Activated naive CD8-positive, alpha-beta T cell (primary cell): ENCODE measurements around the gene FKBP2.

ENCODE experiments used
- H3K27ac Mint-ChIP-seq: one replicate; pipeline ENCODE4 v1.8.0; 2021; ENCODE audit warnings: mixed read lengths
- H3K27me3 Mint-ChIP-seq: one replicate; pipeline ENCODE4 v1.8.0; 2021; ENCODE audit warnings: mixed read lengths
- H3K36me3 Mint-ChIP-seq: one replicate; pipeline ENCODE4 v1.8.0; 2021; ENCODE audit warnings: mixed read lengths
- H3K4me1 Mint-ChIP-seq: one replicate; pipeline ENCODE4 v1.8.0; 2021; ENCODE audit warnings: low read depth, mixed read lengths
- H3K4me3 Mint-ChIP-seq: one replicate; pipeline ENCODE4 v1.8.0; 2021; ENCODE audit warnings: mild to moderate bottlenecking, mixed read lengths
- H3K9me3 Mint-ChIP-seq: one replicate; pipeline ENCODE4 v1.8.0; 2021; ENCODE audit warnings: low read depth, mixed read lengths

The FKBP2 gene

DNA sequence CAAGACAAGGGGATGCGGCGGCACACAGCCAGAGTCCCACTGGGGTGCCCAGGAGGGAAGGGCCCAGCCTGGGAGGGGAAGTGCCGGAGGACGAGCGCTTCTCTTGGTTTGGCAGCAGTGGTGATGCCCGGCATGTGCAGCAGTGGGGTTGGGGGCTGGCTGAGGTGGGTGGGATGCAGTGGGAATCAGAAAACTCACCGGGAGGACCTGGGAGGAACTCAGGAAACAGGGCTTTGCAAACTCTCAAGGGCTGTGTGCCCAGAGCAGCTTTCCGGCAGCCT is 31.4 kb upstream of the FKBP2 start:
- H3K27me3 Mint-ChIP-seq, result no peaks in the 10 kb centered on the region
- H3K4me1 Mint-ChIP-seq, result peaks cover 29% of the 10 kb centered on the region
- H3K27ac Mint-ChIP-seq, result peak overlapping the region; percentile 81
- H3K36me3 Mint-ChIP-seq, result peaks cover 4% of the 10 kb centered on the region
- no peaks in the 10 kb centered on the region for H3K9me3 Mint-ChIP-seq
- no peak overlapping the region for H3K4me3 Mint-ChIP-seq

- H3K9me3 Mint-ChIP-seq, result no peaks in the 10 kb centered on the region
- peaks cover 2% of the 10 kb centered on the region for H3K36me3 Mint-ChIP-seq
- H3K27ac Mint-ChIP-seq, result peak overlapping the region; percentile 46
- no peak overlapping the region for H3K4me3 Mint-ChIP-seq
- no peaks in the 10 kb centered on the region for H3K27me3 Mint-ChIP-seq
- peaks cover 31% of the 10 kb centered on the region for H3K4me1 Mint-ChIP-seq
These were observed 30.4 kb upstream of the FKBP2 start for GRCh38 chr11:64210301-64211020.

DNA sequence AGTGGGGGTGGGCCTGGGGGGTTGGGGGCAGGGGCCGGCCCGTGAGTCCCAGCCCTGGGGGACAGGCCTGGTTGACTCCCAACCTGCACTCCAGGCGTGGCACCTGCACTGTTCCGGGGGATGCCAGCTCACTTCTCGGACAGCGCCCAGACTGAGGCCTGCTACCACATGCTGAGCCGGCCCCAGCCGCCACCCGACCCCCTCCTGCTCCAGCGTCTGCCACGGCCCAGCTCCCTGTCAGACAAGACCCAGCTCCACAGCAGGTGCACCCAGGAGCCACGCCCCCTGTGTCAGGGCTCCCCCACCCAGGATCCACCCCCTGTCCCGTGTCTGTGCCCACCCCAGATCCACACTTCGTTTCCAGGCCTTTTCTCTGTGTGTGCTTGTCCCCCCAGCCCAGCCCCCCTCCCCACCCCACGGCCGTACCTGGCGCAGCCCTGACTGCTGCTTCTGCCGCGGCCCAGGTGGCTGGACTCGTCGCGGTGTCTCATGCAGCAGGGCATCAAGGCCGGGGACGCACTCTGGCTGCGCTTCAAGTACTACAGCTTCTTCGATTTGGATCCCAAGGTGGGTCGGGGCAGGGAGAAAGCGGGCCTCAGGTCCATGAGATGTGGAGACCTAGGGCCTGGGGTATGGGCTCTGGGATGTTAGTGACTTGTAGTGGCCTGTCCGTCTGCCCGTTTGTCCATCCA is 29.6 kb upstream of the FKBP2 start:
- Mint-ChIP-seq H3K4me1 (peaks cover 23% of the 10 kb centered on the region), H3K9me3 (no peaks in the 10 kb centered on the region), H3K4me3 (no peak overlapping the region), H3K27ac (no peak overlapping the region), H3K27me3 (no peaks in the 10 kb centered on the region), H3K36me3 (peaks cover 2% of the 10 kb centered on the region)

DNA sequence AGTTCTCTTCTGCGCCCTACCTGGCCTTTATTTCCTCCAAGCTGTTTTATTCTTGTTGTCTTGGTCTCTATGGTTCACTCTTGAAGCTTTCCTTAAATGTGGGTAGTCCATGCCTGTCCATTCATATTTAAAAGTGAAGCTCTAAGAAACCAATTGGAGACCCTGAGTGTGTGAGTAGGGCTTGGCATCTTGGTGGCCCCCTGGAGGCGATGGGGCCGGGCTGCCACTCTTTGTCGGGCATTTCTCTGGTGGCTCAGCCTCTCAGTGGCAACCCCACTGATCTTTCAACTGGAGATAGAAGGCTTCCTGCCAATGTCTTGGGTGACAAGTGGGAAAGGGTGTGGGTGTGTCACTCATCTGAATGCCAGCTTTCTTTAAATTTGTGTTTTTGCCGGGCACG is 24.0 kb upstream of the FKBP2 start:
- Mint-ChIP-seq H3K4me3 (no peak overlapping the region), H3K9me3 (no peaks in the 10 kb centered on the region), H3K4me1 (peaks cover 18% of the 10 kb centered on the region), H3K36me3 (peaks cover 2% of the 10 kb centered on the region), H3K27ac (no peak overlapping the region), H3K27me3 (no peaks in the 10 kb centered on the region)

DNA sequence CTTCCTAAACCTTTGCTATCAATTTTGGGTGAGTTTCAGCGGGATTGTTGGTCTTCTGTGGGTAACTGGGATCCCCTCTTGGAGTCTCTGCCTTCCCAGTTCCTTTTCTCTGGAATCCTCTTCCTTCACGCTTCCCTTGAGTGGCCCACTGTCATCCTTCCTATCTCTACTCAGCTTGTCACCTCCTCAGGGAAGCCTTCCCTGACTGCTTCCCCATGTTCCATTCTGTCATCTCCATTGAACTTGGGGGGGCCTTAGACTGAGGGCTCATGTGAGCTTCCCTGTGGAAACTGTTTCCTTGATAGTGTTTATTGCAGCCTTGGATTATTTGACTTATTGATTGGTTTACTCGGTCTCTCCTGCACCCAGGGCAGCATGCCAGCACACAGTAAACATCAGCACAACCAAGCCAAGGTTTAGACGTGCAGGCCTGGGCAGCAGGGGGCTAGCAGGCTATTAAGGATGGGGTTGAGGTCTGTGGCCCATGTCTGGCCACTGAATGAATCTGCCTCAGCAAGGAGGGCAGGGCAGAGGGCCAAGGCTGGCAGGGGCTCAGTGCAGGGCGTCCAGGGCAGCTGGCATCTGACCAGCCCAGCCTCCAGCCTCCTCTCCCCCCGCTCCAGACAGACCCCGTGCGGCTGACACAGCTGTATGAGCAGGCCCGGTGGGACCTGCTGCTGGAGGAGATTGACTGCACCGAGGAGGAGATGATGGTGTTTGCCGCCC is 22.1 kb upstream of the FKBP2 start:
- peak overlapping the region; percentile 41 for H3K27ac Mint-ChIP-seq
- peaks cover 11% of the 10 kb centered on the region for H3K4me1 Mint-ChIP-seq
- H3K36me3 Mint-ChIP-seq, result peaks cover 2% of the 10 kb centered on the region
- H3K27me3 Mint-ChIP-seq, result no peaks in the 10 kb centered on the region
- H3K4me3 Mint-ChIP-seq, result no peak overlapping the region
- no peaks in the 10 kb centered on the region for H3K9me3 Mint-ChIP-seq

DNA sequence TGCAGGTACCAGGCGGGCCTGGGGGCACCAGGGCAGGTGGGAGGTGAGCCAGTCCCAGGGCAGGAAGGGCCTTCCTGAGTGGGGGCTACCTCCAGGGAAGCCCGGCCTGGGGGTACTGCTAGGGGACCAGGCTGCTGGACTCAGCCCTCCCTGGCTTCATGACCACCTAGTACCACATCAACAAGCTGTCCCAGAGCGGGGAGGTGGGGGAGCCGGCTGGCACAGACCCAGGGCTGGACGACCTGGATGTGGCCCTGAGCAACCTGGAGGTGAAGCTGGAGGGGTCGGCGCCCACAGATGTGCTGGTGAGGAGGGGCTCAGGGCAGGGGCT is 21.6 kb upstream of the FKBP2 start:
- no peak overlapping the region for H3K27ac Mint-ChIP-seq
- H3K27me3 Mint-ChIP-seq, result no peaks in the 10 kb centered on the region
- no peak overlapping the region for H3K4me3 Mint-ChIP-seq
- no peaks in the 10 kb centered on the region for H3K9me3 Mint-ChIP-seq
- H3K4me1 Mint-ChIP-seq, result peaks cover 8% of the 10 kb centered on the region
- H3K36me3 Mint-ChIP-seq, result no peaks in the 10 kb centered on the region

DNA sequence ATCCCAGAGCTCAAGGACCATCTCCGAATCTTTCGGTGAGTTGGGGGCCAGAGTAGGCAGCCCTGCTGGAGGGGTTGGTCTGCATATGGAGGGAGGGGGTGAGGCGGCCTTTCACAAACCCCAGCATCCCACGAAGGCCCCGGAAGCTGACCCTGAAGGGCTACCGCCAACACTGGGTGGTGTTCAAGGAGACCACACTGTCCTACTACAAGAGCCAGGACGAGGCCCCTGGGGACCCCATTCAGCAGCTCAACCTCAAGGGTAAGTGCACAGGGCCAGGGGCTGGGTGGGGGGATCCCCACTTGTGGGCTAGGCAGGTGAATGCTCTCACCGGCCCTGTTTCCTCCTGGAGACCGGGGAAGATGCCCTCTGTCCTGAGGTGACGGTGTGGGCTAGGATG is 21.1 kb upstream of the FKBP2 start:
- Mint-ChIP-seq H3K9me3 (no peaks in the 10 kb centered on the region), H3K27ac (no peak overlapping the region), H3K4me3 (no peak overlapping the region), H3K4me1 (peaks cover 8% of the 10 kb centered on the region), H3K27me3 (no peaks in the 10 kb centered on the region), H3K36me3 (no peaks in the 10 kb centered on the region)

GRCh38 chr11:64220271-64220670 is 20.6 kb upstream of the FKBP2 start:
- no peaks in the 10 kb centered on the region for H3K27me3 Mint-ChIP-seq
- no peak overlapping the region for H3K4me3 Mint-ChIP-seq
- no peak overlapping the region for H3K27ac Mint-ChIP-seq
- H3K4me1 Mint-ChIP-seq, result peaks cover 7% of the 10 kb centered on the region
- H3K9me3 Mint-ChIP-seq, result no peaks in the 10 kb centered on the region
- no peaks in the 10 kb centered on the region for H3K36me3 Mint-ChIP-seq

- Mint-ChIP-seq H3K27ac (no peak overlapping the region), H3K4me1 (peaks cover 6% of the 10 kb centered on the region), H3K36me3 (no peaks in the 10 kb centered on the region), H3K4me3 (no peak overlapping the region), H3K27me3 (no peaks in the 10 kb centered on the region), H3K9me3 (no peaks in the 10 kb centered on the region)
These were observed 20.1 kb upstream of the FKBP2 start for GRCh38 chr11:64220798-64221197.

GRCh38 chr11:64222651-64223000 is 18.3 kb upstream of the FKBP2 start:
- H3K4me1 Mint-ChIP-seq, result peaks cover 9% of the 10 kb centered on the region
- no peak overlapping the region for H3K27ac Mint-ChIP-seq
- H3K4me3 Mint-ChIP-seq, result no peak overlapping the region
- H3K27me3 Mint-ChIP-seq, result no peaks in the 10 kb centered on the region
- H3K36me3 Mint-ChIP-seq, result no peaks in the 10 kb centered on the region
- no peaks in the 10 kb centered on the region for H3K9me3 Mint-ChIP-seq

GRCh38 chr11:64223001-64223651 is 17.8 kb upstream of the FKBP2 start:
- no peaks in the 10 kb centered on the region for H3K36me3 Mint-ChIP-seq
- H3K27me3 Mint-ChIP-seq, result no peaks in the 10 kb centered on the region
- H3K9me3 Mint-ChIP-seq, result no peaks in the 10 kb centered on the region
- H3K27ac Mint-ChIP-seq, result no peak overlapping the region
- H3K4me1 Mint-ChIP-seq, result peaks cover 10% of the 10 kb centered on the region
- no peak overlapping the region for H3K4me3 Mint-ChIP-seq

- H3K36me3 Mint-ChIP-seq, result no peaks in the 10 kb centered on the region
- no peaks in the 10 kb centered on the region for H3K27me3 Mint-ChIP-seq
- H3K9me3 Mint-ChIP-seq, result no peaks in the 10 kb centered on the region
- no peak overlapping the region for H3K27ac Mint-ChIP-seq
- peak overlapping the region; percentile 88 for H3K4me3 Mint-ChIP-seq
- H3K4me1 Mint-ChIP-seq, result peaks cover 12% of the 10 kb centered on the region
These were observed 16.6 kb upstream of the FKBP2 start for GRCh38 chr11:64224151-64224890.

DNA sequence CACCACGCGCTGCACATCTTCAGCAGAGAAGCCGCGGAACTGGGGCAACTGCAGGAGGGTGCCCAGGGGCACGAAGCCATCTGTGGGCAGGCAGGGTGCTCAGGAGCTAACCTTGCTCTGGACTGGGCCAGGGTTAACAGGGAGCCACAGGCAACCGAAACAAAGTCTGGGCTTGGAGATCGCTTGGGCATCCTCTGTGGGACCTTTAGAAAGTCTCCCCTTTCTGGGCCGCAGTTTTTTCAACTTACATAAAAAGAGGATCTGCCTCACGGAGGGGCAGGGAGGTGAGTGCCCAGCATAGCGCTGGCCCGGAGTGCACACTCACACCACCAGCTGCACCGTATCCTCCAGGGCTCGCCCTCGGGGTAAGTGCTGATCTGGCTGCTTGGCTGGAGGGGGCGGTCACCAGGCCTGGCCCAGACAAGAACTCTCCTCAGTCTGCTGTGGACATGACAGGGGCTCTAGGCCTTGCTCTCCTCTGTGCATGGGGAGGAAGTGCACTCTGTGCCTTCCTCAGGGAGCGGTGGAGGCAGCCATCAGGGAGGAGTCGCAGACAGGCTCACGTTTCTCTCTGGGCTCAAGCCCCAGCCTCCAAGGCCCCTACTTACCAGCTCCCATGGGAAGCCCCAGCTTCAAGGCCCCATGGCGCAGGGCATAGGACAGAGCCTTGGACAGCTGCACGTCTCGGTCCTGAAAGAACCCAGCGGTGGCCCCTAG is 15.8 kb upstream of the FKBP2 start:
- Mint-ChIP-seq H3K36me3 (no peaks in the 10 kb centered on the region), H3K4me1 (peaks cover 20% of the 10 kb centered on the region), H3K9me3 (no peaks in the 10 kb centered on the region), H3K27ac (no peak overlapping the region), H3K27me3 (no peaks in the 10 kb centered on the region), H3K4me3 (peak overlapping the region; percentile 88)
